HL-60 (cell line): ENCODE measurements around the gene SYT9.

ENCODE experiments used
- CTCF ChIP-seq: IDR thresholded peaks from one replicate; pipeline ENCODE4 v1.5.1; 2011; ENCODE audit warnings: low read length, control low read depth, inconsistent platforms; ENCODE audit not compliant: insufficient read depth
- TF ChIP-seq, protein P1 (sequence below): IDR thresholded peaks from 2 replicates; pipeline ENCODE4 v1.6.1; 2012; ENCODE audit warnings: low read depth; ENCODE audit not compliant: insufficient replicate concordance

DNA sequence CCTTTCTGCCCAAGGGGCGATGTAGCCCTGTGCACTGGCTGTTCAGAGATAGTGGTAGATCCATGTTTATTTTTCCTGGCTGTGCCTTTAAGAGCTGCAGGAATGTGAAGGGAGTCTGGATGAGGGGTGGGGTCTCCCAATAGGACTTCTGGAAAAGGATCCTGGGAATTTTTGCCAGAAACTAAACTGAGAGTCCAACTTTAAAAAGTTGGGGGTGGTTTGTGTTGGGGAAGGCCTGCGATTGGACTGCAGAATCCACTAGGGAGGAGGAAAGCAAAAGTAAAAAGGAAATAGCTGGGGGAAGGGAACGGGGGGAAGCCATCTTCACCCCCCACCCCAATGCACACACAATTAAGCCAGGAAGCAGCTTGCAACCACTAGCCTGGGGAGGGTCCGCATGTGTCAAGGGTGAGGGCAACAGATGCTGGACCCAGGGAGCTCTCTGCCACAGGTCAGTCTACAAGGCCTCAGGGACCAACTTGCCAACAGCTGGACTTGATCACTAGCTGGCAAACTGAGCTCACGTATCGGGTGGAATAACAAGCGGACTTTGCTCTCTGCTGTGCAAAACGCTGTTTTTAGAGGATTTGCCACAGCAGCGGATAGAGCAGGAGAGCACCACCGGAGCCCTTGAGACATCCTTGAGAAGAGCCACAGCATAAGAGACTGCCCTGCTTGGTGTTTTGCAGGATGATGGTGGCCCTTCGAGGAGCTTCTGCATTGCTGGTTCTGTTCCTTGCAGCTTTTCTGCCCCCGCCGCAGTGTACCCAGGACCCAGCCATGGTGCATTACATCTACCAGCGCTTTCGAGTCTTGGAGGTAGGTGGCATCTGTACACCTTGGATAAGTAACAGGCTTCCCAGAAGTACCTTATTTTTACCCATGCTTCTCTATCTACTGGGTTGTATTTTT lies 233.7 kb downstream of the SYT9 start, which contains the start of gene OLFML1:
- no peak for TF ChIP-seq CTCF
- TF ChIP-seq, protein P1, sequence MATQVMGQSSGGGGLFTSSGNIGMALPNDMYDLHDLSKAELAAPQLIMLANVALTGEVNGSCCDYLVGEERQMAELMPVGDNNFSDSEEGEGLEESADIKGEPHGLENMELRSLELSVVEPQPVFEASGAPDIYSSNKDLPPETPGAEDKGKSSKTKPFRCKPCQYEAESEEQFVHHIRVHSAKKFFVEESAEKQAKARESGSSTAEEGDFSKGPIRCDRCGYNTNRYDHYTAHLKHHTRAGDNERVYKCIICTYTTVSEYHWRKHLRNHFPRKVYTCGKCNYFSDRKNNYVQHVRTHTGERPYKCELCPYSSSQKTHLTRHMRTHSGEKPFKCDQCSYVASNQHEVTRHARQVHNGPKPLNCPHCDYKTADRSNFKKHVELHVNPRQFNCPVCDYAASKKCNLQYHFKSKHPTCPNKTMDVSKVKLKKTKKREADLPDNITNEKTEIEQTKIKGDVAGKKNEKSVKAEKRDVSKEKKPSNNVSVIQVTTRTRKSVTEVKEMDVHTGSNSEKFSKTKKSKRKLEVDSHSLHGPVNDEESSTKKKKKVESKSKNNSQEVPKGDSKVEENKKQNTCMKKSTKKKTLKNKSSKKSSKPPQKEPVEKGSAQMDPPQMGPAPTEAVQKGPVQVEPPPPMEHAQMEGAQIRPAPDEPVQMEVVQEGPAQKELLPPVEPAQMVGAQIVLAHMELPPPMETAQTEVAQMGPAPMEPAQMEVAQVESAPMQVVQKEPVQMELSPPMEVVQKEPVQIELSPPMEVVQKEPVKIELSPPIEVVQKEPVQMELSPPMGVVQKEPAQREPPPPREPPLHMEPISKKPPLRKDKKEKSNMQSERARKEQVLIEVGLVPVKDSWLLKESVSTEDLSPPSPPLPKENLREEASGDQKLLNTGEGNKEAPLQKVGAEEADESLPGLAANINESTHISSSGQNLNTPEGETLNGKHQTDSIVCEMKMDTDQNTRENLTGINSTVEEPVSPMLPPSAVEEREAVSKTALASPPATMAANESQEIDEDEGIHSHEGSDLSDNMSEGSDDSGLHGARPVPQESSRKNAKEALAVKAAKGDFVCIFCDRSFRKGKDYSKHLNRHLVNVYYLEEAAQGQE = no peak
